Measurements from ENCODE around the gene SLC35A2. TPM values are rescaled to one million over a fixed set of nuclear protein-coding genes. Genes with fewer than 3 reads are reported as not detected.

The SLC35A2 gene
- total and polyA plus RNA-seq, 10 donors = 6.2 to 20.8 (median 15.9) TPM

- H3K4me3 ChIP-seq = no peak overlapping the region
- peak overlapping the region in 6 of 8 donors; percentile 26 to 94 (median 90) for H3K27ac ChIP-seq
- TF ChIP-seq POLR2A (IDR thresholded peaks at IDR 0.05) (no peak), POLR2AphosphoS5 (IDR thresholded peaks at IDR 0.05) (no peak), CTCF (IDR thresholded peaks at IDR 0.05 in 8 of 11, conservative IDR thresholded peaks at IDR 0.05 in 3 of 11) (no peak)
- peaks cover 0 to 4% (median 0%) of the 10 kb centered on the region in 8 donors for H3K9me3 ChIP-seq
- intact Hi-C loops (cut with DNase I; ENCODE audit: low total_unique reads) = no loop called here
- WGBS, 5 donors = 65 to 100% (median 94%) methylated on average over 1 of the region's 1 CpG
- no peaks in the 10 kb centered on the region for H3K27me3 ChIP-seq (replicated peaks in 1 of 7)
- peaks cover 0 to 50% (median 13%) of the 10 kb centered on the region in 6 donors for H3K36me3 ChIP-seq
- H3K4me1 ChIP-seq = peaks cover 27 to 74% (median 63%) of the 10 kb centered on the region in 6 donors
- no peak for DNase-seq
These were observed 23.8 kb upstream of the SLC35A2 start for GRCh38 chrX:48935301-48935670.

- intact Hi-C loops (cut with DNase I; ENCODE audit: low total_unique reads) = no loop called here
- H3K27ac ChIP-seq = peak overlapping the region in 6 of 8 donors; percentile 26 to 94 (median 90)
- H3K36me3 ChIP-seq = peaks cover 0 to 55% (median 15%) of the 10 kb centered on the region in 6 donors
- H3K9me3 ChIP-seq = peaks cover 0 to 4% (median 0%) of the 10 kb centered on the region in 8 donors
- 70 to 79% (median 71%) methylated on average over 7 of the region's 7 CpGs for WGBS, 5 donors
- no peak overlapping the region for H3K4me3 ChIP-seq
- TF ChIP-seq POLR2A (IDR thresholded peaks at IDR 0.05) (no peak), POLR2AphosphoS5 (IDR thresholded peaks at IDR 0.05) (peak in 1 of 3 donors; percentile 7), CTCF (IDR thresholded peaks at IDR 0.05 in 8 of 11, conservative IDR thresholded peaks at IDR 0.05 in 3 of 11) (no peak)
- H3K4me1 ChIP-seq = peaks cover 27 to 69% (median 58%) of the 10 kb centered on the region in 6 donors
- DNase-seq = no peak
- H3K27me3 ChIP-seq (replicated peaks in 1 of 7) = no peaks in the 10 kb centered on the region
These were observed 23.3 kb upstream of the SLC35A2 start for GRCh38 chrX:48934581-48935300.

GRCh38 chrX:48933757-48934156 is 22.3 kb upstream of the SLC35A2 start:
- Histone ChIP-seq H3K36me3 (peaks cover 0 to 63% (median 16%) of the 10 kb centered on the region in 6 donors), H3K27me3 (replicated peaks in 1 of 7) (no peaks in the 10 kb centered on the region), H3K9me3 (peaks cover 0 to 4% (median 0%) of the 10 kb centered on the region in 8 donors), H3K4me3 (no peak overlapping the region), H3K4me1 (peaks cover 18 to 59% (median 48%) of the 10 kb centered on the region in 6 donors), H3K27ac (peak overlapping the region in 7 of 8 donors; percentile 15 to 94 (median 90))
- no peak for DNase-seq
- no peak for TF ChIP-seq POLR2A (IDR thresholded peaks at IDR 0.05)
- no peak for TF ChIP-seq CTCF (IDR thresholded peaks at IDR 0.05 in 8 of 11, conservative IDR thresholded peaks at IDR 0.05 in 3 of 11)
- no peak for TF ChIP-seq POLR2AphosphoS5 (IDR thresholded peaks at IDR 0.05)
- WGBS, 5 donors = 59 to 73% (median 69%) methylated on average over 2 of the region's 2 CpGs
- intact Hi-C loops (cut with DNase I; ENCODE audit: low total_unique reads) = no loop called here

- Histone ChIP-seq H3K27me3 (replicated peaks in 1 of 7) (no peaks in the 10 kb centered on the region), H3K27ac (peak overlapping the region in 3 of 8 donors; percentile 23 to 54 (median 49)), H3K4me1 (peaks cover 0 to 30% (median 6%) of the 10 kb centered on the region in 6 donors), H3K36me3 (peaks cover 0 to 83% (median 20%) of the 10 kb centered on the region in 6 donors), H3K4me3 (no peak overlapping the region), H3K9me3 (peaks cover 0 to 4% (median 0%) of the 10 kb centered on the region in 8 donors)
- TF ChIP-seq CTCF (IDR thresholded peaks at IDR 0.05 in 8 of 11, conservative IDR thresholded peaks at IDR 0.05 in 3 of 11) = no peak
- no peak for TF ChIP-seq POLR2A (IDR thresholded peaks at IDR 0.05)
- TF ChIP-seq POLR2AphosphoS5 (IDR thresholded peaks at IDR 0.05) = no peak
- intact Hi-C loops (cut with DNase I; ENCODE audit: low total_unique reads) = no loop called here
- WGBS, 5 donors = 54 to 75% (median 62%) methylated on average over 2 of the region's 2 CpGs
- no peak for DNase-seq
These were observed 16.4 kb upstream of the SLC35A2 start for GRCh38 chrX:48927736-48928382.

All from spleen (tissue), 11 donors.